Central memory CD8-positive, alpha-beta T cell (primary cell): ENCODE results near the gene MUC2.

Experiments
- ATAC-seq: fragments of 150-1000 bp; cut with Tn5 transposase; replicated peaks from 2 replicates; pipeline ENCODE4 v1.10.0; 2022; ENCODE audit warnings: mild to moderate bottlenecking, moderate FRiP score, moderate number of reproducible peaks; ENCODE audit not compliant: poor library complexity, severe bottlenecking; ENCODE audit errors: extremely low read depth
- DNase-seq, 2 donors: peaks; one replicate each; pipeline ENCODE4 v3.0.0; 2021; ENCODE audit warnings: low spot score in 2 of 2
- H3K27ac Mint-ChIP-seq: one replicate; pipeline ENCODE4 v1.8.0; 2022; ENCODE audit warnings: low read depth, mild to moderate bottlenecking, moderate library complexity, mixed read lengths
- H3K27me3 Mint-ChIP-seq: one replicate; pipeline ENCODE4 v1.8.0; 2022; ENCODE audit warnings: mixed read lengths
- H3K36me3 Mint-ChIP-seq: one replicate; pipeline ENCODE4 v1.8.0; 2022; ENCODE audit warnings: mild to moderate bottlenecking, moderate library complexity, mixed read lengths; ENCODE audit not compliant: insufficient read depth
- H3K4me1 Mint-ChIP-seq: one replicate; pipeline ENCODE4 v1.8.0; 2022; ENCODE audit warnings: mixed read lengths
- H3K4me3 Mint-ChIP-seq: one replicate; pipeline ENCODE4 v1.8.0; 2022; ENCODE audit warnings: mild to moderate bottlenecking, moderate library complexity, mixed read lengths
- H3K9me3 Mint-ChIP-seq: one replicate; pipeline ENCODE4 v1.8.0; 2022; ENCODE audit warnings: mixed read lengths

Gene MUC2

GRCh38 chr11:1073261-1073724 is 1.4 kb upstream of the MUC2 start:
- DNase-seq (no peak), ATAC-seq (no peak)
- Mint-ChIP-seq H3K36me3 (peaks cover 2% of the 10 kb centered on the region), H3K27ac (no peak overlapping the region), H3K4me1 (no peaks in the 10 kb centered on the region), H3K27me3 (peaks cover 9% of the 10 kb centered on the region), H3K4me3 (no peak overlapping the region), H3K9me3 (no peaks in the 10 kb centered on the region)

GRCh38 chr11:1073851-1074243 is 827 bp upstream of the MUC2 start:
- no peak overlapping the region for H3K27ac Mint-ChIP-seq
- H3K4me3 Mint-ChIP-seq: no peak overlapping the region
- DNase-seq: no peak
- no peak for ATAC-seq
- H3K9me3 Mint-ChIP-seq: no peaks in the 10 kb centered on the region
- H3K36me3 Mint-ChIP-seq: peaks cover 2% of the 10 kb centered on the region
- H3K27me3 Mint-ChIP-seq: peaks cover 9% of the 10 kb centered on the region
- H3K4me1 Mint-ChIP-seq: no peaks in the 10 kb centered on the region

GRCh38 chr11:1075341-1075911 is 752 bp downstream of the MUC2 start:
- peaks cover 9% of the 10 kb centered on the region for H3K27me3 Mint-ChIP-seq
- no peaks in the 10 kb centered on the region for H3K4me1 Mint-ChIP-seq
- no peak for ATAC-seq
- no peak overlapping the region for H3K27ac Mint-ChIP-seq
- no peaks in the 10 kb centered on the region for H3K9me3 Mint-ChIP-seq
- no peak overlapping the region for H3K4me3 Mint-ChIP-seq
- no peaks in the 10 kb centered on the region for H3K36me3 Mint-ChIP-seq
- no peak for DNase-seq

GRCh38 chr11:1076061-1076665 is 1.5 kb downstream of the MUC2 start:
- no peak for DNase-seq
- Mint-ChIP-seq H3K27me3 (peaks cover 7% of the 10 kb centered on the region), H3K36me3 (no peaks in the 10 kb centered on the region), H3K4me1 (no peaks in the 10 kb centered on the region), H3K27ac (no peak overlapping the region), H3K4me3 (no peak overlapping the region), H3K9me3 (no peaks in the 10 kb centered on the region)
- ATAC-seq: no peak

- H3K27me3 Mint-ChIP-seq: no peaks in the 10 kb centered on the region
- H3K4me1 Mint-ChIP-seq: no peaks in the 10 kb centered on the region
- no peaks in the 10 kb centered on the region for H3K9me3 Mint-ChIP-seq
- ATAC-seq (no peak), DNase-seq (no peak)
- H3K36me3 Mint-ChIP-seq: no peaks in the 10 kb centered on the region
- H3K4me3 Mint-ChIP-seq: no peak overlapping the region
- H3K27ac Mint-ChIP-seq: no peak overlapping the region
Observed at GRCh38 chr11:1077033-1077416, 2.4 kb downstream of the MUC2 start.

GRCh38 chr11:1077417-1078119 is 2.9 kb downstream of the MUC2 start:
- no peaks in the 10 kb centered on the region for H3K36me3 Mint-ChIP-seq
- H3K9me3 Mint-ChIP-seq: no peaks in the 10 kb centered on the region
- H3K4me1 Mint-ChIP-seq: no peaks in the 10 kb centered on the region
- no peak overlapping the region for H3K27ac Mint-ChIP-seq
- DNase-seq (no peak), ATAC-seq (no peak)
- H3K4me3 Mint-ChIP-seq: no peak overlapping the region
- H3K27me3 Mint-ChIP-seq: no peaks in the 10 kb centered on the region

GRCh38 chr11:1078191-1078601 is 3.5 kb downstream of the MUC2 start:
- H3K27me3 Mint-ChIP-seq: no peaks in the 10 kb centered on the region
- H3K9me3 Mint-ChIP-seq: no peaks in the 10 kb centered on the region
- ATAC-seq: no peak
- H3K36me3 Mint-ChIP-seq: no peaks in the 10 kb centered on the region
- H3K4me1 Mint-ChIP-seq: no peaks in the 10 kb centered on the region
- H3K4me3 Mint-ChIP-seq: no peak overlapping the region
- no peak for DNase-seq
- no peak overlapping the region for H3K27ac Mint-ChIP-seq

GRCh38 chr11:1081601-1082311 is 7.1 kb downstream of the MUC2 start:
- Mint-ChIP-seq H3K36me3 (no peaks in the 10 kb centered on the region), H3K27me3 (no peaks in the 10 kb centered on the region), H3K4me3 (no peak overlapping the region), H3K9me3 (no peaks in the 10 kb centered on the region), H3K27ac (no peak overlapping the region), H3K4me1 (no peaks in the 10 kb centered on the region)
- ATAC-seq (no peak), DNase-seq (no peak)

- H3K4me3 Mint-ChIP-seq: no peak overlapping the region
- H3K4me1 Mint-ChIP-seq: no peaks in the 10 kb centered on the region
- no peaks in the 10 kb centered on the region for H3K36me3 Mint-ChIP-seq
- ATAC-seq (no peak), DNase-seq (no peak)
- H3K27ac Mint-ChIP-seq: no peak overlapping the region
- H3K9me3 Mint-ChIP-seq: no peaks in the 10 kb centered on the region
- H3K27me3 Mint-ChIP-seq: no peaks in the 10 kb centered on the region
Observed at GRCh38 chr11:1082346-1082727, 7.7 kb downstream of the MUC2 start.

GRCh38 chr11:1082728-1083620 is 8.3 kb downstream of the MUC2 start:
- no peaks in the 10 kb centered on the region for H3K4me1 Mint-ChIP-seq
- no peaks in the 10 kb centered on the region for H3K27me3 Mint-ChIP-seq
- no peak overlapping the region for H3K4me3 Mint-ChIP-seq
- H3K9me3 Mint-ChIP-seq: no peaks in the 10 kb centered on the region
- no peak for DNase-seq
- ATAC-seq: no peak
- H3K36me3 Mint-ChIP-seq: no peaks in the 10 kb centered on the region
- H3K27ac Mint-ChIP-seq: no peak overlapping the region

- no peak for DNase-seq
- Mint-ChIP-seq H3K36me3 (no peaks in the 10 kb centered on the region), H3K4me3 (no peak overlapping the region), H3K27ac (no peak overlapping the region), H3K4me1 (no peaks in the 10 kb centered on the region), H3K27me3 (no peaks in the 10 kb centered on the region), H3K9me3 (no peaks in the 10 kb centered on the region)
- no peak for ATAC-seq
Observed at GRCh38 chr11:1083621-1084551, 9.2 kb downstream of the MUC2 start.
